A673 (cell line): ENCODE measurements around the gene ADRA2C. TPM values are rescaled to one million over a fixed set of nuclear protein-coding genes. Genes with fewer than 3 reads are reported as not detected.

Experiments used
- BruUV-seq: library from RNA; stranded (reverse); fragments of 400-500 nt; replicated peaks from 2 replicates; lab custom pipeline; 2021; lab: Mats Ljungman, UMichigan
- CTCF ChIA-PET: fragments of 300-600 bp; sonication (Branson Sonifier 250); formaldehyde crosslinking; loops from one replicate; lab custom pipeline; 2022; ENCODE audit warnings: antibody characterized with exemption; lab: Charles Lee
- POLR2A ChIA-PET: fragments of 300-600 bp; sonication (Branson Sonifier 250); formaldehyde crosslinking; loops from one replicate; lab custom pipeline; 2022; ENCODE audit warnings: antibody characterized with exemption; ENCODE audit not compliant: low non-redundant PET; lab: Charles Lee
- DNase-seq: peaks from one replicate; pipeline ENCODE4 v3.0.0-alpha.2; 2015; ENCODE audit warnings: low spot score
- H3K27ac ChIP-seq: fragments of 200-600 bp; sonication (generic); 2 replicates; pipeline ENCODE4 v1.5.1; 2016; ENCODE audit warnings: mixed run types, low read depth, mild to moderate bottlenecking, mixed read lengths, antibody characterized with exemption, low read length; ENCODE audit not compliant: poor library complexity, severe bottlenecking
- H3K27me3 ChIP-seq: fragments of 200-600 bp; sonication (generic); replicated peaks from 2 replicates; pipeline ENCODE4 v1.6.1; 2017; ENCODE audit warnings: mixed run types, low read depth, mild to moderate bottlenecking, mixed read lengths, antibody characterized with exemption, low read length; ENCODE audit not compliant: insufficient read depth, poor library complexity
- H3K36me3 ChIP-seq: fragments of 200-600 bp; sonication (generic); 2 replicates; pipeline ENCODE4 v1.6.1; 2016; ENCODE audit warnings: mixed run types, mild to moderate bottlenecking, mixed read lengths, antibody characterized with exemption, low read length; ENCODE audit not compliant: insufficient read depth, poor library complexity, severe bottlenecking
- H3K4me1 ChIP-seq: fragments of 200-600 bp; sonication (generic); 2 replicates; pipeline ENCODE4 v1.6.1; 2017; ENCODE audit warnings: mixed run types, mild to moderate bottlenecking, mixed read lengths, antibody characterized with exemption, low read length; ENCODE audit not compliant: insufficient read depth, poor library complexity, severe bottlenecking
- H3K4me3 ChIP-seq: fragments of 200-600 bp; sonication (generic); 2 replicates; pipeline ENCODE4 v1.5.1; 2016; ENCODE audit warnings: low read depth, mixed run types, mild to moderate bottlenecking, mixed read lengths, low read length; ENCODE audit not compliant: poor library complexity, severe bottlenecking
- H3K9me3 ChIP-seq: fragments of 200-600 bp; sonication (generic); 2 replicates; pipeline ENCODE4 v1.6.1; 2016; ENCODE audit warnings: mixed run types, low read depth, mild to moderate bottlenecking, mixed read lengths, antibody characterized with exemption, low read length; ENCODE audit not compliant: poor library complexity, severe bottlenecking
- EZH2 ChIP-seq: fragments of 200-600 bp; sonication (generic); IDR thresholded peaks from 2 replicates; pipeline ENCODE4 v1.6.1; 2017; ENCODE audit warnings: borderline replicate concordance, low read depth, mild to moderate bottlenecking, mixed read lengths, antibody characterized with exemption, low read length; ENCODE audit not compliant: poor library complexity, severe bottlenecking
- intact Hi-C: fragments of 100-400 bp; cut with micrococcal nuclease; formaldehyde crosslinking; loops from one replicate; pipeline ENCODE4 v1.10.0; 2022; ENCODE audit not compliant: unreplicated experiment
- total RNA-seq: library from RNA; stranded (reverse); gene quantifications from 2 replicates; pipeline ENCODE4 v1.2.3, GENCODE V29; 2021
- TF ChIP-seq, protein P1 (sequence below): fragments of 300-800, 200-600 bp; sonication (generic); conservative IDR thresholded peaks from 2 replicates; pipeline ENCODE4 v1.5.1; 2017; ENCODE audit warnings: low read depth, mild to moderate bottlenecking, antibody characterized with exemption, low read length, moderate library complexity, mixed read lengths

The ADRA2C gene
- total RNA-seq, 1 experiment from 2014 or later, result 14.8 TPM

DNA sequence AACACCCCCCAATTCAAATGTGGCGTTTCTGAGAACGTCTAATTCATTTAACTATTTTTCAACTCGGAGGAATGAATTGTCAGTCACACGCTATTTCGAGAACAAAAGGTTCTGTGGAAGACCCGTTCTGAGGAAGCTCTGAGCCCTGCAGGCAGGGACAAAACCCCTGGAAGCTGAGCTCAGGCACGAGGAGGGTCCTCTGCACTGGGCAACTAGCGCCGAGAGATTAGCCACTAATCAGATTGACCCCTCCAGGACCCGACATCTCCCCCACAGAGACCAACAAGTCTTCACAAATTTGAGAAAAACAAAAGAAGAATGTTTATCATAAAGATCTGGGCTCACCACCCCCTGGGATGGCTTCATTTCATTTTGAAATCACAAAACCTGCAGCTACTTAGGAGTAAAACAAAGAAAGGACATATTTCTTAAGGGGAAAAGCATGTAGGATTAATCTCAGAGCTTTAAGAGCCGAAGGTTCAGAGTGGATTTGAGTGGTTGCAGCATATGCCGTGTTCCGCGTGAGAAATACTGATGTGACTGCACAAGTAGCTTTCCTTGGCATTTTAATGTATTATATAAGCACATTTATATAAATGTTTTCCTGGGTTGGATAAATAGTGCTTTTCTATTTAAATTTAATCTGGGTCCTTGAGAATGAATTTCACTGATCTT lies 41.8 kb downstream of the ADRA2C start:
- ChIA-PET POLR2A (interaction anchor here (0.7 kb wide), 1 partner anchor 21 kb away, joined by 4 read pairs; no protein-coding TSS in a partner anchor), CTCF (interaction anchor here (1.4 kb wide), 1 partner anchor 42 kb away, joined by 5 read pairs; the partner anchor contains the start of gene ADRA2C)
- TF ChIP-seq EZH2, result no peak
- TF ChIP-seq, protein P1, sequence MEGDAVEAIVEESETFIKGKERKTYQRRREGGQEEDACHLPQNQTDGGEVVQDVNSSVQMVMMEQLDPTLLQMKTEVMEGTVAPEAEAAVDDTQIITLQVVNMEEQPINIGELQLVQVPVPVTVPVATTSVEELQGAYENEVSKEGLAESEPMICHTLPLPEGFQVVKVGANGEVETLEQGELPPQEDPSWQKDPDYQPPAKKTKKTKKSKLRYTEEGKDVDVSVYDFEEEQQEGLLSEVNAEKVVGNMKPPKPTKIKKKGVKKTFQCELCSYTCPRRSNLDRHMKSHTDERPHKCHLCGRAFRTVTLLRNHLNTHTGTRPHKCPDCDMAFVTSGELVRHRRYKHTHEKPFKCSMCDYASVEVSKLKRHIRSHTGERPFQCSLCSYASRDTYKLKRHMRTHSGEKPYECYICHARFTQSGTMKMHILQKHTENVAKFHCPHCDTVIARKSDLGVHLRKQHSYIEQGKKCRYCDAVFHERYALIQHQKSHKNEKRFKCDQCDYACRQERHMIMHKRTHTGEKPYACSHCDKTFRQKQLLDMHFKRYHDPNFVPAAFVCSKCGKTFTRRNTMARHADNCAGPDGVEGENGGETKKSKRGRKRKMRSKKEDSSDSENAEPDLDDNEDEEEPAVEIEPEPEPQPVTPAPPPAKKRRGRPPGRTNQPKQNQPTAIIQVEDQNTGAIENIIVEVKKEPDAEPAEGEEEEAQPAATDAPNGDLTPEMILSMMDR, result no peak
- DNase-seq, result peak; percentile 68
- H3K4me1 ChIP-seq, result peaks cover 22% of the 10 kb centered on the region
- no peaks in the 10 kb centered on the region for H3K9me3 ChIP-seq
- intact Hi-C loops, result no loop called here
- H3K27ac ChIP-seq, result peak overlapping the region; percentile 83
- no peaks in the 10 kb centered on the region for H3K27me3 ChIP-seq
- no peaks in the 10 kb centered on the region for H3K36me3 ChIP-seq
- peak overlapping the region; percentile 3 for H3K4me3 ChIP-seq
- BruUV-seq, result no TSS peak

DNA sequence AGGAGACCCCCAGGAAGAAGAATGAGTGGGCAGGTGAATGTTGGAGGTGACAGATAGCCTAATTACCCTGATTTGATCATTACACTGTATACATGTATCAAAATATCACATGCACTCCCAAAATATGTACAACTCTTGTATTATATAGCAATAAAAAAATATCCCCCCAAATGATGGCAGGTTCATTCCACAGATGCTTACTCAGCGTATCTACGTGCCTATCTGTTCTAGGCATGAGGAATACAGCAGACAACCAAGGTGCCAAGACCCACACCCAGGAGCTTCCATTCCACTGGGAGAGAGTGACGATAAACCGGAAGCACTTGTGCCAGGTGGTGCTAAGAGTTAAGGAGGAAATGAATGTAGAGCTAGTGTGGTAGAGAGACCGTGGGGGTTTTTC lies 42.4 kb downstream of the ADRA2C start:
- CTCF ChIA-PET, result interaction anchor here (1.4 kb wide), 1 partner anchor 43 kb away, joined by 5 read pairs; the partner anchor contains the start of gene ADRA2C
- POLR2A ChIA-PET, result interaction anchor here (0.7 kb wide), 1 partner anchor 21 kb away, joined by 4 read pairs; no protein-coding TSS in a partner anchor
- H3K36me3 ChIP-seq, result no peaks in the 10 kb centered on the region
- intact Hi-C loops, result no loop called here
- peak overlapping the region; percentile 83 for H3K27ac ChIP-seq
- H3K27me3 ChIP-seq, result no peaks in the 10 kb centered on the region
- H3K9me3 ChIP-seq, result no peaks in the 10 kb centered on the region
- TF ChIP-seq, protein P1, result no peak
- no peak for TF ChIP-seq EZH2
- BruUV-seq, result no TSS peak
- DNase-seq, result peak; percentile 14
- no peak overlapping the region for H3K4me3 ChIP-seq
- H3K4me1 ChIP-seq, result peaks cover 22% of the 10 kb centered on the region

DNA sequence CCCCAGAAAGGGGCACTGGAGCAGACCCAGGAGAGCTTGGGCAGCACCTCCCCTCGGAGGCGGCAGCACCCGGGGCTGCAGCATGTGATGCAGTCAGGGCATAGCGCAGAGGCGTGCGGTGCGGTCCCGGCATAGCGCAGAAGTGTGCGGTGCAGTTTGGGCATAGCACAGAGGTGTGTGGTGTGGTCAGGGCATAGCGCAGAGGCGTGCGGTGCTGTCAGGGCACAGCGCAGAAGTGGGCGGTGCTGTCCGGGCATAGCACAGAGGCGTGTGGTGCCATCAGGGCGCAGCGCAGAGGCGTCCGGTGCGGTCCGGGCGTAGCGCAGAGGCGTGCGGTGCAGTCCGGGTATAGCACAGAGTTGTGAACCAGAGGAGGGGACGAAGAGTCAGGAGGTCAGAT lies 42.8 kb downstream of the ADRA2C start:
- CTCF ChIA-PET, result no interaction called here
- no TSS peak for BruUV-seq
- POLR2A ChIA-PET, result no interaction called here

More for the DNA sequence above, 42.8 kb downstream of the ADRA2C start:
- TF ChIP-seq EZH2, result no peak
- TF ChIP-seq, protein P1, result no peak
- Histone ChIP-seq H3K27me3 (no peaks in the 10 kb centered on the region), H3K4me3 (no peak overlapping the region), H3K4me1 (peaks cover 22% of the 10 kb centered on the region), H3K9me3 (no peaks in the 10 kb centered on the region), H3K27ac (peak overlapping the region; percentile 83), H3K36me3 (no peaks in the 10 kb centered on the region)
- DNase-seq, result no peak
- intact Hi-C loops, result no loop called here
